DMS79 treated with DMSO at 0.1 percent for 48 hours (cell line): Measurements from ENCODE around the gene EP300.
"Not testable (repeated sequence)": the region's sequence is repeated elsewhere in the genome, so short reads cannot be mapped to it uniquely, and the experiment has no call there.

Experiments
- DNase-seq: peaks from one replicate; lab custom pipeline; 2025; lab: John Stamatoyannopoulos, UW

The EP300 gene

DNA sequence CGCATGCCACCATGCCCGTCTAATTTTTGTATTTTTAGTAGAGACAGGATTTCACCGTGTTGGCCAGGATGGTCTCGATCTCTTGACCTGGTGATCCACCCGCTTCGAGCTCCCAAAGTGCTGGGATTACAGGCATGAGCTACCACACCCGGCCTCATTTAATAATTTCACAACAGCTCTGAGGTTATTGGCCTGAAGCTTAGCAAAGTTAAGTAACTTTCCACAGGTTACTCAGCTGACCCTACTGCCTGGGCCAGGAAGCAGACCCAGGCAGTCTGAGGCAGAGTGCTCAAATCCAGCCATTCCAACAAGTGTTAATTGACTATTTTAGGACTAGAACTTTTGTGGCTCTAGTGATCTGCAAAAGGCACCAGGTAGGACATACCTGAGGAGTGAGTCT is 60.5 kb downstream of the EP300 start:
- DNase-seq = no peak

DNA sequence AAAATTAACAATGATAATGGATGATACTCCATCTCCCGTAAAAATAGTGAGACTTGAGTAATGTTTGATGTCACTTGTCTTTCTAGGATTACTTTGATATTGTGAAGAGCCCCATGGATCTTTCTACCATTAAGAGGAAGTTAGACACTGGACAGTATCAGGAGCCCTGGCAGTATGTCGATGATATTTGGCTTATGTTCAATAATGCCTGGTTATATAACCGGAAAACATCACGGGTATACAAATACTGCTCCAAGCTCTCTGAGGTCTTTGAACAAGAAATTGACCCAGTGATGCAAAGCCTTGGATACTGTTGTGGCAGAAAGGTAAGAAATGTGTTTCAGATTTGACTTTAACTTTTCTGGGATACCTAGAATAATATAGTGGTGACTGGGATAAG is 64.7 kb downstream of the EP300 start:
- DNase-seq = no peak

DNA sequence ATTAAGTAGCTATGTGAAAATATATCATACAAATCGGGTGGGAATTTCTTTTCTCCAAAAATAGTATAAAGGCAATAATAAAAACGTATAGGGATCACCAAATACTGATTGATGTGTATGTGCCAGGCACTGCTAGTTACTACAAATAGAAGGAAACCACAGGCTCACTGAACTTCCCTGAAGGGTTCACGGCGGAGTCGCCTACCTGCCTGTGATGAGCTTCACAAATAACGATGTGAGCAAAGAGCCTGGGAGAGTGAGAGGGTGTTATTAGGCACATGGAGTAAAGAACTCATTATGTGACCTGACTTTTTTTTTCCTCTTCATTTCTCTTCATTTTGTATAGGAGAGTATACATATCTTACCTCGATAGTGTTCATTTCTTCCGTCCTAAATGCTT is 76.8 kb downstream of the EP300 start:
- DNase-seq = no peak

DNA sequence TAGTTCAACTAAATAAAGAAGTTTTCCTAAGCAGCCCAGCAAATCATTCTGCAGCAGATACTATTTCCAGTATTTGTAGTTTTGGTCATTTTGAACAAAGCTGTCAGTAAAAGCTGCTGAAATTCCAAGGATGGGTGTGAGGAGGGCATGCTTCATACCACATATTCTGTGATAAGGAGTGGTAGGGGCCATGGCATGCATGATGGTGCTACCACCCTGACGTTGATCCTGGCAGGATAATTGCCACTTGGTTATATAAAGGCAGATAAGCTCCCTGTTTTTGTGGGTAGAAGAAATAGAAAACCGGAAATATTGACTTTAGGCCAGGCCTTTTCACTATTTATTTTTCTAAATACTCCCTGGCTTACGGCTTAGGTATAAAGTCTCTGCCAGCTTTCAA is 79.6 kb downstream of the EP300 start:
- DNase-seq = no peak

DNA sequence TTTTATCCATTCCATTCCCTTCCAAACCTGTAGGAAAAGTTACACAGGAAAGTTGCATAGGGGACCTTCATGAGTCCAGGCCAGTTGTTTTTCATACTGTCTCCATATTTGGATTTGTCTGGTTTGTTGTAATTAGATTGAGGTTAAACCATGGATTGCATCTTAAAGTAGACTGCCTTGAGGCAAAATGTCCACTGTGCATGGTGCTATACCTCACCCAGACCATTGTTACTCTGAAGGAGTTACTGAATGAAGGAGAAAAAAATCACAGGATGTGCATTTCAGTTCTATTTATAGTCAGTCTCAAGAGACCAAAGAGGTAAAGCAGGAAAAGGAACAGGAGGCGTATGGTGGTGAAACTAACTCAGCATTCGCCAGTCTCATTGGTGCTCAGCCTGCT is 83.2 kb downstream of the EP300 start:
- DNase-seq = no peak

DNA sequence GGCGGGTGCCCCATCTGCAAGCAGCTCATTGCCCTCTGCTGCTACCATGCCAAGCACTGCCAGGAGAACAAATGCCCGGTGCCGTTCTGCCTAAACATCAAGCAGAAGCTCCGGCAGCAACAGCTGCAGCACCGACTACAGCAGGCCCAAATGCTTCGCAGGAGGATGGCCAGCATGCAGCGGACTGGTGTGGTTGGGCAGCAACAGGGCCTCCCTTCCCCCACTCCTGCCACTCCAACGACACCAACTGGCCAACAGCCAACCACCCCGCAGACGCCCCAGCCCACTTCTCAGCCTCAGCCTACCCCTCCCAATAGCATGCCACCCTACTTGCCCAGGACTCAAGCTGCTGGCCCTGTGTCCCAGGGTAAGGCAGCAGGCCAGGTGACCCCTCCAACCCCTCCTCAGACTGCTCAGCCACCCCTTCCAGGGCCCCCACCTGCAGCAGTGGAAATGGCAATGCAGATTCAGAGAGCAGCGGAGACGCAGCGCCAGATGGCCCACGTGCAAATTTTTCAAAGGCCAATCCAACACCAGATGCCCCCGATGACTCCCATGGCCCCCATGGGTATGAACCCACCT is 84.7 kb downstream of the EP300 start:
- no peak for DNase-seq

DNA sequence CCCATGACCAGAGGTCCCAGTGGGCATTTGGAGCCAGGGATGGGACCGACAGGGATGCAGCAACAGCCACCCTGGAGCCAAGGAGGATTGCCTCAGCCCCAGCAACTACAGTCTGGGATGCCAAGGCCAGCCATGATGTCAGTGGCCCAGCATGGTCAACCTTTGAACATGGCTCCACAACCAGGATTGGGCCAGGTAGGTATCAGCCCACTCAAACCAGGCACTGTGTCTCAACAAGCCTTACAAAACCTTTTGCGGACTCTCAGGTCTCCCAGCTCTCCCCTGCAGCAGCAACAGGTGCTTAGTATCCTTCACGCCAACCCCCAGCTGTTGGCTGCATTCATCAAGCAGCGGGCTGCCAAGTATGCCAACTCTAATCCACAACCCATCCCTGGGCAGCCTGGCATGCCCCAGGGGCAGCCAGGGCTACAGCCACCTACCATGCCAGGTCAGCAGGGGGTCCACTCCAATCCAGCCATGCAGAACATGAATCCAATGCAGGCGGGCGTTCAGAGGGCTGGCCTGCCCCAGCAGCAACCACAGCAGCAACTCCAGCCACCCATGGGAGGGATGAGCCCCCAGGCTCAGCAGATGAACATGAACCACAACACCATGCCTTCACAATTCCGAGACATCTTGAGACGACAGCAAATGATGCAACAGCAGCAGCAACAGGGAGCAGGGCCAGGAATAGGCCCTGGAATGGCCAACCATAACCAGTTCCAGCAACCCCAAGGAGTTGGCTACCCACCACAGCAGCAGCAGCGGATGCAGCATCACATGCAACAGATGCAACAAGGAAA is 85.4 kb downstream of the EP300 start:
- DNase-seq = no peak

DNA sequence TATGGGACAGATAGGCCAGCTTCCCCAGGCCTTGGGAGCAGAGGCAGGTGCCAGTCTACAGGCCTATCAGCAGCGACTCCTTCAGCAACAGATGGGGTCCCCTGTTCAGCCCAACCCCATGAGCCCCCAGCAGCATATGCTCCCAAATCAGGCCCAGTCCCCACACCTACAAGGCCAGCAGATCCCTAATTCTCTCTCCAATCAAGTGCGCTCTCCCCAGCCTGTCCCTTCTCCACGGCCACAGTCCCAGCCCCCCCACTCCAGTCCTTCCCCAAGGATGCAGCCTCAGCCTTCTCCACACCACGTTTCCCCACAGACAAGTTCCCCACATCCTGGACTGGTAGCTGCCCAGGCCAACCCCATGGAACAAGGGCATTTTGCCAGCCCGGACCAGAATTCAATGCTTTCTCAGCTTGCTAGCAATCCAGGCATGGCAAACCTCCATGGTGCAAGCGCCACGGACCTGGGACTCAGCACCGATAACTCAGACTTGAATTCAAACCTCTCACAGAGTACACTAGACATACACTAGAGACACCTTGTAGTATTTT is 86.1 kb downstream of the EP300 start:
- DNase-seq = no peak

DNA sequence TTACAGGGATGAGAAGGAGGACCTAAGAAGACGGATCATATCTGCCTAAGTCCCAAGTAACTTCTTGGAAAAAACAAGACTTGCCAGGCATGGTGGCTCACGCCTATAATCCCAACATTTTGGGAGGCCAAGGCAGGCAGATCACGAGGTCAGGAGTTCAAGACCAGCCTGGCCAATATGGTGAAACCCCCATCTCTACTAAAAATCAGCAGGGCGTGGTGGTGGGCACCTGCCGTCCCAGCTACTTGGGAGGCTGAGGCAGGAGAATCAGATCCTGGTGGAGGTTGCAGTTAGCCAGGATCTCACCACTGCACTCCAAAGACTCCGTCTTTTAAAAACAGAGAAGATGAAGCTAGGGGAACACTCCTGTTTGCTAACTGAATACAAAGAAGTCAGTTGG is 88.0 kb downstream of the EP300 start:
- not testable (repeated sequence) for DNase-seq

DNA sequence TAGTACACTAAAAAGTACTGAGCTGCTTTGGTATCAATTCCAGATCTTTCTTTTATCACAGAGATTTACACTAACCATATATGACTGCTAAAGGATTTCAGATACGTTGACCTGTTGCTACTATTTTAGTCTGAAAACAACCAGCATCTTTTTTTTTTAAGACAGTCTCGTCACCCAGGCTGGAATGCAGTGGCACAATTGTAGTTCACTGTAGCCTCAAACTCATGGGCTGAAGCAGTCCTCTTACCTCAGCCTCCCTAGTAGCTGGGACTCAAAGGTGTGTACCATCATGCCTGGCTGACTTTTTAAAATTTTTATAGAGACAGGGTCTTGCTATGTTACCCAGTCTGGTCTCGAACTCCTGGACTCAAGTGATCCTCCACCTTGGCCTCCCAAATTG is 88.5 kb downstream of the EP300 start:
- no peak for DNase-seq

DNA sequence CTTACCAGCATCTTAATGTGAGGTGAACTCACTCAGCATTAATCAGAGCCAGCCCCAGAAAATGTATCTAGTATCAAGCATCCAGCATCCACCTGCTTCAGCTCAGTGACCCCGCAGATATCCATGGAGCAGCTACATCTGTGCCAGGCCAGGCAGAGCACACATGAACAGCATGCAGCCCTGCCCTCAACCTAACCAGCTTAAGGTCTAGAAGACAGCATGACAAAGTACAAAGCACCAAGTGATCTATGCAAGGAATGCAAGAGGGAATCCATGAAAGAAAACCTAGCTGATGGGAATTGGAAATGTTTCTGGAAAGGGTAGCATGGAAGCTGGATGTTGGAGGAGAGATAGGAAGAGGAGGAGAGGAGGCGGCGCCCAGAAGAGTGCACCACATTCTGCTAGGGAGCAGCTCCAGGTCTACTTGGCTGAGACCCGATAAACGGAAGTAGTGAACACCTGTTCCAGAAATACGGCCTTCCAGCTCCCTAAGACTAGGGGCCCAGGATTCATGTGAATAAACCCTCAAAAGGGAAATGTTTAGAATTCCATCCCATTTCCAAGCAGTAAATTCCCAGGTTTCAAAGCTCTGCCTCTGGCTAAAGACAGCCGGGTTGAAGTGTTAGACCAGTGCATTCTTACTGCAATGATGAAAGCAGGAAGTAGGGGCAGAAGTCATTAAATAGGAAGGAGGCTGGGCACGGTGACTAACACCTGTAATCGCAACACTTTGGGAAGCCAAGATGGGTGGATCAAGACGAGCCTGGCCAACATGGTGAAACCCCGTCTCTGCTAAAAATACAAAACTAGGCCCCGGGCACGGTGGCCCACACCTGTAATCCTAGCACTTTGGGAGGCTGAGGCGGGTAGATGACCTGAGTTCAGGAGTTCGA is 89.2 kb downstream of the EP300 start:
- no peak for DNase-seq

DNA sequence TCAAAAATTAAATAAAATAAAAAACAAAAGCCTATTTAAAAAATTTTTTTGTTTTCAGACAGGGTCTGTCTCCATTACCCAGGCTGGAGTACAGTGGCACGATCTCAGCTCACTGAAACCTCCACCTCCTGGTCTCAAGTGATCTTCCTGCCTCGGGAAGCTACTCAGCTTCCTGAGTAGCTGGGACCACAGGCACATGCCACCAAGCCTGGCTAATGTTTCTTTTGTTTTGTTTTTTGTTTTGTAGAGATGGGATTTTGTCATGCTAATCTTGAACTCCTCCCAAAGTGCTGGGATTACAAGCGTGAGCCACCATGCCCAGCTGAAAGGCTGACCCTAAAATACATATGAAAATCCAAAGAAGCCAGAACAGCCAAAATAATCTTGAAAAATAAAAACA is 92.3 kb downstream of the EP300 start:
- DNase-seq = no peak

DNA sequence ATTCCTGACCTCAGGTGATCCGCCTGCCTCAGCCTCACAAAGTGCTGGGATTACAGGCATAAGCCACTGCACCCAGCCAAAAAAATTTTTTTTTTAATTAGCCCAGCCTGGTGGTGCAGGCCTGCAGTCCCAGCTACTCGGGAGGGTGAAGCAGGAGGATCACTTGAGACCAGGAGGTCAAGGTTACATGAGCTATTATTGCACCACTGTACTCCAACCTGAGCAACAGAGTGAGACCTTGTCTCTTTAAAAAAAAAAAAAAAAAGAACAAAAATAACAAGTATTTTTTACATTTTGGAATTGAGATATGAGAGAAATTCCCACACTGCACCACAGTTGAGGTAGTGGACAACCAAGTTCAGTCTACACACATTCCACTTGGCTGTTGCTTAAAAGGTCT is 99.1 kb downstream of the EP300 start:
- DNase-seq = no peak

DNA sequence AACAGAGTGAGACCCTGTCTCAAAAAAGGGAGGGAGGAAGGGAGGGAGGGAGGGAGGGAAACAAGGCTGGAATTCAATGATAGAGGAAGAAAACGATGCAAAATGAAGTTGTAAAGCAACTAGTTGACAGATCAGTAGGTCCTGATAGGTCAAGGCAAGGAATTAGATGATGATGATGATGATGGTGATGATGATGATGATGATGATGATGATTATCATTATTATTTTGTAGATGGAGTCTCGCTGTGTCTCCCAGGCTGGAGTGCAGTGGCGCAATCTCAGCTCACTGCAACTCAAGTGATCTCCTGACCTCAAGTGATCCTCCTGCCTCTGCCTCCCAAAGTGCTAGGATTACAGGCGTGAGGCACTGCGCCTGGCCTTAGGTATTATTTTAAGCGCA is 101.4 kb downstream of the EP300 start:
- no peak for DNase-seq

DNA sequence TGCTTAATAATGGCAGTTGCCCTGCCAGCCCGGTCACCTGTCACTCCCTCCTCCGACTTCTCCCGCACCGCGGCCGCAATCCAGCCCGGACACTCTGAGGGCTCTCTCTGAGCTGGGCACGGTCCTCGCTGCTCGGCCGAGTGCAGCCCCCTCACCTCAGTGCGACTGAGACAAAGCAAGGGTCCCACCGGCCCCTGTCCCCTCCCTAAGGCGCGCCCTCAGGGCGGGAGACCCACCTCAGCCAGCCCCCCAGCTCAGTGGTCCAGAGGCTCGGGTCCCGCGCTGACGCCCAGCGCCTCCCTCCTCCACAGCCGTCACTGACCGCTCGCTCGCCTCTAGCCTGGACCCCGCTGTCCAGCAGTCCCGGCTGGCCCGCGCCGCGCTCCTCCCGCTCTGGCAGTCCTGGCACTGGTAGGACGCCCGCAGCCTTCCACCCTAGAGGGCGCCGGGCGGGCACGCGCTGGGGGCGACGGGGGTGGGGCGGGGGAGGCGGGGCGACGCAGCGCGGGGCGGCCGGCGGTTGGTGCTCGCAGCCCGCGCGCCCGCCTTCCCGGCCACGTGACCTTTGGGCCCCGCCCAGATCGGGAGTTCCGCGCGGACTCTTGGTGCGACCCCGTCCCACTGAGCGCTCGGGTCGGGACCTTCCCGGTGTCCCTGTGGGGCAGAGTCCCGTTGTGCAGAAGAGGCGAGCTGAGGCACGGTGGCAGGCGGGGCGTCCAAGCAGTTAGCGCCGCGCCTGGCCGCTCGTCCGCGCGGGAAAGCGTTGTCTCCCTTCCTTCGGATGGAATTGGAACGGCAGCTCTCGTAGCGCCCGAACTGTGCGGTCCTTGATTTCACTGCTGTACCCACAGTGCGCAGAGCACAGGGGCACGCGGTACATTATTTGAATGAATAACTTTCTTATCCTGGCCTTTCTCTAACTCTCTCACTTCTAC is 104.9 kb downstream of the EP300 start:
- DNase-seq = peak; percentile 33

DNA sequence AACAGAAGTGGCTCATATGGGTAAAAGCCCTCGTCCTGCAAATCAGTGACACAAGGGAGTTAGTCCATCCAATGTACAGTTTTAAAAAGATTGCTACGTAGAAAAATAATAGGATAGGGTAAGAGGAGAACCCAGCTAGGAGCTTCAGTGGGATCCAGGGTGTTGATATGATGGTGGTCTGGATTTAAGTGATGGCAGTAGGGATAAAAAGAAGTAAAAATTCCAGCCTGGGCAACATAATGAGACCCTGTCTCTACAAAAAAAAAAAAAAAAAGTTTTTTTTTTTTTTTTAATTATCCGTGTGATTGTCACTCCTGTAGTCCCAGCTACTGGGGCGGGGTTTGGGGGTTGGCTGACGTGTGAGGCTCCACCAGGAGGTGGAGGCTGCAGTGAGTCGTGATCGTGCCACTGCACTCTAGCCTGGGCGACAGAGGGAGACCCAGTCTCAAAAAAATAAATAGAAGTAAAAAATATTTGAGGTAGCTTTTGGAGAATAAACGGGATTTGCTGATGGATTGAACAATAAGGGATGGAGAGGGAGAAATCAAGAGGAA is 105.7 kb downstream of the EP300 start:
- peak; percentile 51 for DNase-seq

DNA sequence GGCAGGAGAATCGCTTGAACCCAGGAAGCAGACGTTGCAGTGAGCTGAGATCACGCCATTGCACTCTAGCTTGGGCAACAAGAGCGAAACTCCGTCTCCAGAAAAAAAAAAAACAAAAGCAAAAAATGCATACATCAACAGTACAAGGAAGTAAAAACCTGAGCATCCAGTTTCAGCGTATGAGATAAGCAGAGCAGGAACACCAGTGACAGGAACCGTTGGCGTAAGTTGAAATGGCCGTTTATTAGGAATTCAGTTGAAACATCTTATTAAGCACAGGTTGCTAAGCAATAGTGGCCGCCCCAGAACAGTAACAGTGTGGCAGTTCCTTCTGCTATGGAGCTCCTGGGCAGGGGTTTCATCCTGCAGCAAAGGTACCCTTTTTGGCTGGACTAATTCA is 108.7 kb downstream of the EP300 start:
- DNase-seq = no peak

DNA sequence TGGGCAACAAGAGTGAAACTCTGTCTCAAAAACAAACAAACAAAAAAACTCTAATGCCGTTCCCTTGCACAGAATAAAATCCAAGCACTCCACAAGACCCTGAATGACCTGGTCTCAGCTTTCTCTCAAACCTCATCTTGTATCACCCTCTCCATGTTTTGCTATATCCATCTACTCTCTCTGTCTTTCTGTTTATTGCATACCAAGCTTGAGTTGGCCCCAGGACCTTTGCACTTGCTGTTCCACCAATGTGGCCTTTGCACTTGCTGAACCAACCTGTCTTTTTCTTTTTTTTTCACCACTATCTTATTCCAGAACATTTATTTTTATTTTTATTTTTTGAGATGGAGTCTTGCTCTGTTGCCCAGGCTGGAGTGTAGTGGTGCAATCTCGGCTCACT is 110.7 kb downstream of the EP300 start:
- DNase-seq = no peak

DNA sequence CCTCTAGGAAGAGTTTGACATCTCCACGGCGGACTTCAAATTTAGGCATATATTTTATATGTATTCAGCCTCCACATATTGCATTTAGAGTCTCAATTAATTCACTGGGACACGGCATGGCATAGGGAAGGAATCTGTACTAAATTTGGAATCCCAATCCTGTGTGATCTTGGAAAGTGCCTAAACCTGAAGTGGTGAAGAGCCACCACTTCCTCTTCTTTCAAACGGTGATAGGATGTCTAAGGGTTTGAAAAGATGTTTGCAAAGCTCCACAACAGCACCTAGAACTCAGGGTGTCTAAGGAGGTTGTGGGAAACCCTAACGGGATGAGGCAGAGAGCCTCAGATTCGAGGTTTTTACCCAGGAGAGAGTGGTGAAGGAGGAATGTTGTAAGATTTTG is 111.7 kb downstream of the EP300 start:
- DNase-seq = no peak

DNA sequence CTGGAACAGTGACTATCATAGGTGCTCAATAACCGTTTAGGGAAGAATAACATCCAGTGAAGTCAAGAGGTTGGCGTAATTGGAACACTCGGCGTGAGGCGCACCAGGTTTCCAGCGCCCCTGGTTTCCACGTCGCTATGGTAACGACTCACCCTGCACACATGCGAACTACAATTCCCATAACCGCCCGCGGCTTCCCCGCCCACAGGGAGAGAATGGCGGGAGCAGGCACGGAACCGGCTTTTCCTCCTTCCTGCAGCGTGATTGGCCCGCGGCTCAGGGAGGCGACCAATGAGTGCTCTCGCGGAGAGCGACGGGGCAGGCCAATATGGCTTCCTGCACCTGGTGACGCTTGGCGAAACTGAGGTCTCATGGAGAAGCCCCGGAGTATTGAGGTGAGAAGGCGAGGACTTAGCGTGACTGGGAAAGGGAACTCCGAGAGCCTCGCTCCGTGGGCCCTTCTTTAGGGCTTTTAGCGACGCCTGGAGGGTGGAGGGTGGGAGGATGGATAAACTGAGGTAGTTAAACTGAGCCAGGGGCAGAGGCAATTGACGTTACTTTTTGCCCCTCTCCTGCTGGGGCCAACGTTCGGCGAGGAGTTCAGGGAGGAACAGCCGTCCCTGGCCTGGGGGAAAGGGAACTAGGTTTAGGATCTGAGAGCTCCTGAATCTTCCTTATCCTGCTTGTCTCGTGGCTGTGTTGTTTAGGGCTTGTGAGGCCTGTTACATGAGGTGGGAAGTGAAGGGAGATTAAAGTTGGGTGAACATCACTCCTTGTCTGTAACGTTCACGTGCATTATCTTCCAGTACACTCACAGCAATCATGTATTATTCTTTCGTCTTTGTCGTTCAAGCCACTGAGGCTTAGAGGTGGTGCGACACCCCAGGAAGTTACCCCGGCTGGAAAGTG is 112.9 kb downstream of the EP300 start, which contains the start of gene L3MBTL2:
TSS of gene L3MBTL2 (plus strand) at position 321 of the 909 bp plus-strand sequence. CDS start at position 372, 51 bp downstream.
- peak; percentile 87 for DNase-seq
